Measurements from ENCODE around the gene C1orf159. TPM values are rescaled to one million over a fixed set of nuclear protein-coding genes. Genes with fewer than 3 reads are reported as not detected.
"Not testable (repeated sequence)": the region's sequence is repeated elsewhere in the genome, so short reads cannot be mapped to it uniquely, and the experiment has no call there.

The C1orf159 gene
- total RNA-seq, 2 donors from 2014 or later: 18.0 to 18.6 TPM

DNA sequence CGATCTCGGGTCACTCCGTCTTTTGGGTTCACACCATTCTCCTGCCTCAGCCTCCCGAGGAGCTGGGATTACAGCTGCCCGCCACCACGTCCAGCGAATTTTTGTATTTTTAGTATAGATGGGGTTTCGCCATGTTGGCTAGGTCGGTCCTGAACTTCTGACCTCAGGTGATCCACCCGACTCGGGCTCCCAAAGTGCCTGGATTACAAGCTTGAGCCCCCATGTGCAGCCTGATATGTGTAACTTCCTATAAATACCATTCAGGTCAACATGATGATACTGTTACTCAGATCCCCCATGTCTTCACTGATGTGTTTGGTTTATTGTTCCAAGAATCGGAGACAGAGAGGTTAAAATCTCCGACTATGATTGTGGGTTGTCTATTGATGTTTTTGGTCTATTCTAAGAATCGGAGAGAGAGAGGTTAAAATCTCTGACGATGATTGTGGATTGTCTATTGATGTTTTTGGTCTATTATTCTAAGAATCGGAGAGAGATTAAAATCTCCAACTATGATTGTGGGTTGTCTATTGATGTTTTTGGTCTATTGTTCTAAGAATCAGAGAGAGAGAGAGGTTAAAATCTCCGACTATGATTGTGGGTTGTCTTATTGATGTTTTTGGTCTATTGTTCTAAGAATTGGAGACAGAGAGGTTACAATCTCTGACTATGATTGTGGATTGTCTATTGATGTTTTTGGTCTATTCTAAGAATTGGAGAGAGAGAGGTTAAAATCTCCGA is 17.0 kb downstream of the C1orf159 start:
- Mint-ChIP-seq H3K4me3 (peak overlapping the region; percentile 2 to 75), H3K27me3 (ENCODE audit: low read depth) (no peaks in the 10 kb centered on the region), H3K36me3 (ENCODE audit: insufficient read depth in 2 of 2) (peaks cover 20 to 51% of the 10 kb centered on the region in 2 donors), H3K9me3 (peaks cover 6 to 13% of the 10 kb centered on the region in 2 donors), H3K4me1 (ENCODE audit: low read depth) (peaks cover 52% of the 10 kb centered on the region), H3K27ac (peak overlapping the region; percentile 64)
- DNase-seq (peak in 1 of 2 donors; percentile 61), ATAC-seq (replicated peaks in 1 of 2) (peak; percentile 92 to 94)

DNA sequence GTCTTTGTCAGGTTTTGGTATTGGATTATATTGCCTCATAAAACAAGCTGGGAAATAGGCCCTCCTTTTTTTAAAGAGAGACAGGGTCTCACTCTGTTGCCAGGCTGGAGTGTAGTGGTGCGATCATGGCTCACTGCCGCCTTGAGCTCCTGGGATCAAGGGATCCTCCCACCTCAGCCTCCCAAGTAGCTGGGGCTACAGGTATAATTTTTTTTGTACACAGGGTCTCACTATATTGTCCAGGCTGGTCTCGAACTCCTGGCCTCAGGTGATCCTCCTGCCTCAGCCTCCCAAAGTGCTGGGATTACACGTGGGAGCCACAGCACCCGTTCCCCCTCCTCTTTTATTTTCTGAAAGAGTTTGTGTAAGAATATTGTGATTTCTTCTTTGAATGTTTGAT is 19.8 kb downstream of the C1orf159 start:
- DNase-seq: not testable (repeated sequence)
- peaks cover 52% of the 10 kb centered on the region for H3K4me1 Mint-ChIP-seq (ENCODE audit: low read depth)

GRCh38 chr1:1094981-1095380 is 20.9 kb downstream of the C1orf159 start:
- ATAC-seq (replicated peaks in 1 of 2) (no peak), DNase-seq (no peak)
- no peak overlapping the region for H3K27ac Mint-ChIP-seq
- H3K27me3 Mint-ChIP-seq (ENCODE audit: low read depth): no peaks in the 10 kb centered on the region
- H3K9me3 Mint-ChIP-seq: peaks cover 4 to 9% of the 10 kb centered on the region in 2 donors
- peaks cover 42% of the 10 kb centered on the region for H3K4me1 Mint-ChIP-seq (ENCODE audit: low read depth)
- no peak overlapping the region for H3K4me3 Mint-ChIP-seq
- H3K36me3 Mint-ChIP-seq (ENCODE audit: insufficient read depth in 2 of 2): peaks cover 13 to 32% of the 10 kb centered on the region in 2 donors

More for the DNA sequence above, 19.8 kb downstream of the C1orf159 start:
- Mint-ChIP-seq H3K9me3 (peaks cover 6 to 13% of the 10 kb centered on the region in 2 donors), H3K36me3 (ENCODE audit: insufficient read depth in 2 of 2) (peaks cover 17 to 39% of the 10 kb centered on the region in 2 donors)
- not testable (repeated sequence) for H3K27me3 Mint-ChIP-seq (ENCODE audit: low read depth); ATAC-seq (replicated peaks in 1 of 2); H3K27ac Mint-ChIP-seq; H3K4me3 Mint-ChIP-seq

GRCh38 chr1:1093610-1093943 is 22.3 kb downstream of the C1orf159 start:
- peaks cover 28% of the 10 kb centered on the region for H3K4me1 Mint-ChIP-seq (ENCODE audit: low read depth)
- DNase-seq: no peak
- ATAC-seq (replicated peaks in 1 of 2): no peak
- no peak overlapping the region for H3K27ac Mint-ChIP-seq
- H3K4me3 Mint-ChIP-seq: no peak overlapping the region
- peaks cover 4 to 19% of the 10 kb centered on the region in 2 donors for H3K36me3 Mint-ChIP-seq (ENCODE audit: insufficient read depth in 2 of 2)
- H3K9me3 Mint-ChIP-seq: peaks cover 0 to under 1% of the 10 kb centered on the region in 2 donors
- no peaks in the 10 kb centered on the region for H3K27me3 Mint-ChIP-seq (ENCODE audit: low read depth)

DNA sequence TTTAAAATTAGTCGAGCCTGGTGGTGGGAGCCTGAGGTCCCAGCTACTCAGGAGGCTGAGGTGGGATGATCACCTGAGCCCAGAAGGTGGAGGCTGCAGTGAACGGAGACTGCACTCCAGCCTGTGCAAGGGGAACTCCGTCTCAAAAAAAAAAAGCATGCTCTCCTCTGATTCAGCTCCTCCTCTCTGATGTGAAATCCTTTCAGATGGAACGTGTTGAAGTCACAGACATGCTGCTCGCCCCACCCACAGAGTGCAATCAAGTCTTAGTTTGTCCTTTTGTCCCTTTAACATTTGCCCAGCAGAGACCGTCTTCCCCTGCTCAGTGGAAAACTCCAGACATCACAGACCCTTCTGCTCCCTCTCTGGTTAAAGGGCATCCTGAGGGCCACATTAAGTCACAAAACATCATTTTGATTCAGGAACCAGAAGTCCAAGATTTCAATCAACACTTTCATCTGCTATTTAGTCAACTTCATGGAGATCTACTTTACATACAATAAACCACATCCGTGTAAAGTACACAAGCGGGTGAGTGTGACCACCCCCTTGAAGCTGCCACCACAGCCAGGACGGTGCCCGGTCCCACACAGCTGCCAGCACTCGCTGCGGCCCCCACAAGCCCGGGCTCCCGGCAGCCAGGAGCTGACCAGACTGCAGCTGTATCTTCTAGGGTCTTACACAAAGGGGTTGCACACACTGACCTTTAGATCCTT is 22.8 kb downstream of the C1orf159 start:
- Mint-ChIP-seq H3K36me3 (ENCODE audit: insufficient read depth in 2 of 2) (peaks cover 4 to 18% of the 10 kb centered on the region in 2 donors), H3K9me3 (no peaks in the 10 kb centered on the region), H3K27me3 (ENCODE audit: low read depth) (no peaks in the 10 kb centered on the region), H3K27ac (no peak overlapping the region), H3K4me1 (ENCODE audit: low read depth) (peaks cover 22% of the 10 kb centered on the region), H3K4me3 (peak overlapping the region; percentile 15 to 23)
- peak; percentile 46 to 48 for ATAC-seq (replicated peaks in 1 of 2)
- DNase-seq: peak in 1 of 2 donors; percentile 12

DNA sequence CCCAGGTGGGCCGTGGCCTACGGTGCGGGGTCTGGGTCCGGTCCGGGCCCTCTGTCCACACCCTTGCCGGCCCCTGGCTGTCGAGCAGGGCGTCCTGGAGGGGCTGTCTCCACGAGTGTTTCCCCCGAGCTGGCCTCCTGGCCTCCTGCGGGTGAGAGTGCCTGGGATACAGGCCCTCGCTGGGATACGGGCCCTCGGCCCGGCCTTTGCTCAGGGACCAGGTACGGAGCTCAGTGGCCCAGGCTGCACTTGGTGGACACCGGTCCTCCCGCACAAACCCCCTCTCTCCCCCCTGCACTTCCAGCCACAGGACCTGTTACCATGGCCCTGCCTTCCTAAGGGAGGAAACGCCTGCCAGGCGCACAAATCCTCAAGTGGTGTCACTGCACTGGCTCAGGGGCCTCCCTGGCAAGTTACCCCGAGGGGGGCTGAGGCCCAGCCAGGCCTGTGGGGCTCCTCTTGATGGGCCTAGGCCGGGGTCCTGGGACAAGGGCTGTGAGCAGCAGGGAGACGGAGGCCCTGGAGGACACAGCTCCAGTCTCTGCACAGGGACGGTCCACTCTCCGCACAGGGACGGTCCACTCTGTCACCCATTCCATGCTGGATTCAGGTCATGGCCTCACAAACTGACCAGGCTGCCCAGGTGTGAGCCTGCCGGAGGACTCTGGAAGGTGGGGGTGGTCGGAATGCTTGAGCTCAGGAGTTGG is 23.6 kb downstream of the C1orf159 start:
- Mint-ChIP-seq H3K27me3 (ENCODE audit: low read depth) (no peaks in the 10 kb centered on the region), H3K36me3 (ENCODE audit: insufficient read depth in 2 of 2) (peaks cover 2 to 13% of the 10 kb centered on the region in 2 donors), H3K4me3 (no peak overlapping the region), H3K27ac (no peak overlapping the region), H3K9me3 (no peaks in the 10 kb centered on the region), H3K4me1 (ENCODE audit: low read depth) (peaks cover 15% of the 10 kb centered on the region)
- peak in 1 of 2 donors; percentile 4 for ATAC-seq (replicated peaks in 1 of 2)
- no peak for DNase-seq

DNA sequence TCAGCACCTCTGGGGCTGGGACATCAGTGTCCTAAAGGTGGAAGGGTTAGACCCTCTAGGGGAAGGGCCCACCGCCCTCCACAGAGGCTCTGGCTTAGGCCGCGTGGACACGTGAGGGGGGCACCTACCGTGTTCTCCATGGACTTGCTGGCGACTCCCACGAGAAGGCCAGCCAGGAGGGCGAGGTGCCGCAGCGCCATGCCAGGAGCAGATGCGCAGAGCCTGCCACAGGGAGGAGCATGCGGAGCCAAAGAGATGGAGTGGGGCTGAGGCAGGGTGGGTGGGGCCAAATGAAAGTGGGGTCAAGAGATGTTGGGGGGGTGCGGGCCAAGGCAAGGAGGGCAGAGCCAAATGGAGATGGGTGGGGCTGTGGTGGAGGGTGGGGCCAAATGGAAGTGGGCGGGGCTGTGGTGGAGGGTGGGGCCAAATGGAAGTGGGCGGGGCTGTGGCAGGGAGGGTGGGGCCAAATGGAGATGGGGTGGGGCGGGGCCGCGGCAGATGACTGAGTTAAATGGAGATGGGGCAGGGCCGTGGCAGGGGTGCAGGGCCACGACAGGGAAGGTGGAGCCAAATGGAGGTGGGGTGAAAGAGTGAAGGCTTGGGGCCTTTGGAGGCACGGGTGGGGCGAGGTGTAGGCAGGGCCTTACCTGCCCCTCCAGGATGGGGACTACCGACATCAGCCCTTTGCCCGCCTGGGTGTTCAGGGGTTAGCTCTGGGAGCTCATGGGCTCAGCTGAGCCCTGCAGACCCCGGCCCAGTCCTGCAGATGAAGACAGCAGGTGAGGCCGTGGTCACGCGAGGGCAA is 24.3 kb downstream of the C1orf159 start:
- Mint-ChIP-seq H3K4me3 (no peak overlapping the region), H3K36me3 (ENCODE audit: insufficient read depth in 2 of 2) (peaks cover 3 to 12% of the 10 kb centered on the region in 2 donors), H3K9me3 (no peaks in the 10 kb centered on the region), H3K27ac (no peak overlapping the region), H3K27me3 (ENCODE audit: low read depth) (no peaks in the 10 kb centered on the region), H3K4me1 (ENCODE audit: low read depth) (peaks cover 14% of the 10 kb centered on the region)
- DNase-seq: peak in 1 of 2 donors; percentile 51
- peak; percentile 26 to 32 for ATAC-seq (replicated peaks in 1 of 2)

DNA sequence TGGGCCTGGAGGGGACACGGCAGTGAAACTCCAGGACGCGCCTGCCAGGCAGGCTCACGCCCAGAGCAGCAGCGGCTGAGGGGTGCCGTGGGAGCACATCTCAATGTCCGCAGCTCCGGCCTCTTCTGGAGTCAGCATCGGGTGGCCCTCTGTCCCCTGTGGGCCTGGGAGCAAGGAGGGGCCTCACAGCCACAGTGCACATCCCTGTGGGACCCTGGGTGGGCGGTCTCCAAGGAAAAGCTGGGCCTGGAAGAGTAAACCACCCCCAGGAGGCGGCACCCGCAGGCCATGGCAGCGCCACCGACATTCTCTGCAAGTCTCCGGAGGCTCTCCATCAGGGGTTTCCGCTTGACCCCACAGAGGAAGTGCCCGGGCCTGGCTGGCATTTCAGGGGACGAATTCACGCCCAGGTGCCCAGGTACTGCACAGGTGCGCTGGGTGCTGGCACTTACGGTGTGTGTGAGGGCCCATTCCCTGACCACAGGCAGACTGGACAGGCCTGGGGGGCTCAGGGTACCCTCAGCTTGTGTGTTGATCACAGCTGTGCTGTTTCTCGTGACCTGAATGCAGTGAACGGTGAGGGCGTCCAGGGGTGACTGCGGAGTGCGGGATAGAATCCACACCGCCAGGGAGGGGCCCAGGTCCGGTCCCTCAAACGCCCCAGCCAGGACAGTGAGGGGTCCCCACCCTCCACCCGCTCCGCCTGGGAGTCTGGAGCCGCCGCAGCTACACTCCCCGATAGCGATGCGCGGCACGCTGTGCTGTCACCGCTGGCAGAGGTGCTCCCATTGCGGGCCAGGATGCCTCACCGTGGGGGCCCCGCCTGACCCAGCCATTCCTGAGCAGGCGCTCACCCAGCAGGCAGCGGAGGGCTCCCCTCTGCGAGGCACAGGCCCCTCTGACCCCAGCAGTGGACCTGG is 25.2 kb downstream of the C1orf159 start:
- ATAC-seq (replicated peaks in 1 of 2): no peak
- DNase-seq: peak in 1 of 2 donors; percentile 2
- Mint-ChIP-seq H3K27ac (no peak overlapping the region), H3K27me3 (ENCODE audit: low read depth) (no peaks in the 10 kb centered on the region), H3K4me3 (no peak overlapping the region), H3K36me3 (ENCODE audit: insufficient read depth in 2 of 2) (peaks cover 3 to 10% of the 10 kb centered on the region in 2 donors), H3K4me1 (ENCODE audit: low read depth) (peaks cover 14% of the 10 kb centered on the region), H3K9me3 (no peaks in the 10 kb centered on the region)

DNA sequence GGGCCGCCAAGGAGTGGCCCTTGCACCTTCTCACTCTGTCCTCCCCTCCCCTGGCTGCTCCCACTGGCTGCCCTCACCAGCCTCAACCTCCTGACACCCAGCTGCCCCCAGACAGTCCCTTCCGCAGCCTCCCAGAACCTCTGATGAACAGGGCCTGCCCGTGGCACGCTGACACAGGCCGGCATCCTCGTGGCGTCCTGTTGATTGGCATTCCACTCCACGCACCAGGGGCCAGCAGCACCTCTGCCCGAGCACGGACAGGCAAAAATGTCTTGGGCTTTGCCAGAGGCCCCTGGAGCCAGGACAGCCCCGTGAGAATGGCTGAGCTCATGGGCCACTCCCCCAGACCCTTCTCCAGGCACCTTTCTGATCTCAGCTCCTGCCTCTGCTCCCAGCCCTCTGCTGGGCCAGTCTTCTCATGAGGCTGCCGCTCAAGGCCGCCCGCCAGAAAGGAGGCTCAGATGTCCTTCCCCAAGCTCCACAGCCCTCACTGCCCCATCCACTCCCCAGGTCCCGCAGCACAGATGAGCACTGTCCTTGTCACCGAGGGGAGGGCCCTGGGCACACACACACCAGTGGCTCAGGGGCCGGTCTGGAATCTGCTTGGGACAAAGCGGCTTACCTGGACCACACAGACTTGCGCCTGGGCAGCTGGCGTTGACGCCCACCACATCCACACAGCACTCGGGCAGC is 26.0 kb downstream of the C1orf159 start:
- no peak overlapping the region for H3K27ac Mint-ChIP-seq

GRCh38 chr1:1088801-1089680 is 26.8 kb downstream of the C1orf159 start:
- Mint-ChIP-seq H3K27ac (no peak overlapping the region), H3K27me3 (ENCODE audit: low read depth) (no peaks in the 10 kb centered on the region), H3K9me3 (no peaks in the 10 kb centered on the region), H3K4me3 (no peak overlapping the region), H3K4me1 (ENCODE audit: low read depth) (peaks cover 14% of the 10 kb centered on the region), H3K36me3 (ENCODE audit: insufficient read depth in 2 of 2) (peaks cover 2% of the 10 kb centered on the region in 2 donors)
- no peak for DNase-seq
- ATAC-seq (replicated peaks in 1 of 2): no peak

More for the DNA sequence above, 26.0 kb downstream of the C1orf159 start:
- no peak for ATAC-seq (replicated peaks in 1 of 2)
- H3K9me3 Mint-ChIP-seq: no peaks in the 10 kb centered on the region
- DNase-seq: no peak
- peaks cover 2 to 6% of the 10 kb centered on the region in 2 donors for H3K36me3 Mint-ChIP-seq (ENCODE audit: insufficient read depth in 2 of 2)
- no peak overlapping the region for H3K4me3 Mint-ChIP-seq
- no peaks in the 10 kb centered on the region for H3K27me3 Mint-ChIP-seq (ENCODE audit: low read depth)
- peaks cover 14% of the 10 kb centered on the region for H3K4me1 Mint-ChIP-seq (ENCODE audit: low read depth)

Measured in activated T-cell treated with anti-CD3 and anti-CD28 coated beads, Interleukin-2, amount 50 U/mL, for 72 hours (primary cell).